Measurements from ENCODE around the gene GUF1.
A peak's percentile ranks its signal among the peaks of the same experiment; 100 is the strongest.

GUF1 gene, protein sequence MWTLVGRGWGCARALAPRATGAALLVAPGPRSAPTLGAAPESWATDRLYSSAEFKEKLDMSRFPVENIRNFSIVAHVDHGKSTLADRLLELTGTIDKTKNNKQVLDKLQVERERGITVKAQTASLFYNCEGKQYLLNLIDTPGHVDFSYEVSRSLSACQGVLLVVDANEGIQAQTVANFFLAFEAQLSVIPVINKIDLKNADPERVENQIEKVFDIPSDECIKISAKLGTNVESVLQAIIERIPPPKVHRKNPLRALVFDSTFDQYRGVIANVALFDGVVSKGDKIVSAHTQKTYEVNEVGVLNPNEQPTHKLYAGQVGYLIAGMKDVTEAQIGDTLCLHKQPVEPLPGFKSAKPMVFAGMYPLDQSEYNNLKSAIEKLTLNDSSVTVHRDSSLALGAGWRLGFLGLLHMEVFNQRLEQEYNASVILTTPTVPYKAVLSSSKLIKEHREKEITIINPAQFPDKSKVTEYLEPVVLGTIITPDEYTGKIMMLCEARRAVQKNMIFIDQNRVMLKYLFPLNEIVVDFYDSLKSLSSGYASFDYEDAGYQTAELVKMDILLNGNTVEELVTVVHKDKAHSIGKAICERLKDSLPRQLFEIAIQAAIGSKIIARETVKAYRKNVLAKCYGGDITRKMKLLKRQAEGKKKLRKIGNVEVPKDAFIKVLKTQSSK

DNA sequence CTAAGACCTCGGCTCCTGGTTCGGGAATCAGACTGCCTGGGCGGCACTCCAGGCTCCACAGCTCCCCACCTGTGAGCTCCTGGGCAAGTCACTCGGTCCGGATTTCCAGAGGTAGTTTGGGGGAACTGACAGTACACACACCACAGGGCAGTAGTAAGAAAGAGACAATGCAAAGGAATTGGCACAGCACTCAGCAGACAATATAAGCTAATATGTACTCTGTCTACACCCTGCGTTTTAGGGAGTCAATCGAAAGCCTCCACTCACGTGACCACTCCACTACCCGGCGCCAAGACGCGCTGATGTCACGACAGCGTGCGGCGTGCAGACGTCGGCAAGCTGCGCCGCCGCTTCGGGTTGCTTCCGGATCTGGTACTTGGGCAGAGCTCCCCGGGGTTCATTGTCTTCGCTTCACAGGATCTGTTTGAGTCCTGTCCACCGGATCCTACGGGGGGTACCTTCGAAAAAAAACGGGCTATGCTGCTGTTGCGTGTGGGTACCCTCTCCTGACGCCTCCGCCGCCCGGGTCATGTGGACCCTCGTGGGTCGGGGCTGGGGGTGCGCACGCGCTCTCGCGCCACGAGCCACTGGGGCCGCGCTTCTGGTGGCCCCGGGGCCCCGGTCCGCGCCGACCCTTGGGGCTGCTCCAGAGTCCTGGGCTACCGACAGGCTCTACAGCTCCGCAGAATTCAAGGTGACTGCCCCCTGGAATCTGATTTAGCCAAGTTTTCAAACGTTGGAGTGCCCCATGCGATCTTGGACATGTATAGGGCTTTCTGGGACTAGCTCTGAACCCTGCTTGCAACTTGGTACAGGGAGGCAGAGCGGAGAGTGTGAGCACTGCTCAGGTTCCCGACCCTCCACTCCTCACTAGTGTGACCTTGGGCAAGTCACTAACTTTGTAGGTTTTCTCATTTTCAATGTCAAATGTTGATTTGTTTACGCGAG, at the start of gene GUF1:
GUF1 (plus strand) TSS at position 327 of the 948 bp plus-strand sequence; CDS start at position 530, 203 bp downstream.
- DNase-seq (ENCODE audit: low spot score), result peak; percentile 96

DNA sequence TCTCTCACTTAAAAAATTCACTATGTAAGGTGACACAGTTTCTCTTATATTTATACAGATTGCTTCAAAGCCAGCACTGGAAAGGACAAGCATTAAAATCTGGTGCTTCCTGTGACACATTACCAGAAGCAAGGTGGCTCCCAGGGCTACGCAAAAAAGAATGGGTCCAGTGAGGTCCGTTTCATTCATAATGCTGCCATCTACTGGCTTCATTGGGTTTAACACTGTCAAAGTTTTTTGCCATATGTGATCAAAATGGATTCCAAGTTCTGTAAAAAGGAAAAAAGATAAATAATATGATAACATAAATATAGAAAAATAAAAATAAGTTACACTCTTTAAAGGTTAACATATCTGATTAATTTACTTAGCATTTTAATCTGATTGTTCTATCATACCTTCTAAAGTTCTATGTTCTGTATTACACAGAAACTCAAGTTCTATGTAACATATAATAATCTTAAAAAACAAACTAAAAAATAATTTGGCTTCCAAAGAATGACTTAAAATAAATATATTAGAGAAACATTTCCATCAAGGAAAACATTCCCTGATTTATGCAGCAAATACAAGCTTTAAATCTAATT, 48.8 kb upstream of the GUF1 start:
- peak; percentile 65 for DNase-seq (ENCODE audit: low spot score)

DNA sequence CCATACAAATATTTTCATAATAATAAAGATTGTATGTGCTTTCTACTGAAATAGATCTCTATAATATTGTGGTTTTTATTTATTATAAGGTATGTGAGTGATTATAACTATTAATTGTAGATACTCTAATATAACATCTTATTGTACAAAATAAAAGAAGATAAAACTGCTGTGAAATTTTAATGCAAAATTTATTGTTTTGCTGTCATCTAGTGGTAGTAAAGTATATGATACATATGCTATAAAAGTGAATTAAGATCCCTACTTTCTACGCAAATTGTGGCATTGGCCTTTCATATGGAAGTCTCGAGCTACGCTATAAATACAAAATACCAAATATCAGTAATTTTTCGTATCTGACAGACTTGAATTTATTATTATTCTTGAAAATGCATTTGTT, 46.1 kb upstream of the GUF1 start:
- no peak for DNase-seq (ENCODE audit: low spot score)

DNA sequence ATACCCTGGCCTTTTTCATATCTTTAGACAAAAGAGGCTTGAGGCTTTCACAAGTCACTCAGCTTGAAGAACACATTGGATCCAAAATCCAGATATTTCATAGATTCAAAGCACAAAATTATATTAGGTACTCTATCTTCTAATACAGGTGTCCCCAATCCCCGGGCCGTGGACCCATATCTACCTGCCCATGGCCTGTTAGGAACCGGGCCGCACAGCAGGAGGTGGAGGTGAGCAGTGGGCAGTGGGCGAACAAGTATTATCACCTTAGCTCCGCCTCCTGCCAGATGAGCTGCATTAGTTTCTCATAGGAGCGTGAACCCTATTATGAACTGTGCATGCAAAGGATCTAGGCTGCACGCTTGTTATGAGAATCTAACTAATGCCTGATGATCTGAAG, 45.5 kb upstream of the GUF1 start:
- DNase-seq (ENCODE audit: low spot score), result no peak

DNA sequence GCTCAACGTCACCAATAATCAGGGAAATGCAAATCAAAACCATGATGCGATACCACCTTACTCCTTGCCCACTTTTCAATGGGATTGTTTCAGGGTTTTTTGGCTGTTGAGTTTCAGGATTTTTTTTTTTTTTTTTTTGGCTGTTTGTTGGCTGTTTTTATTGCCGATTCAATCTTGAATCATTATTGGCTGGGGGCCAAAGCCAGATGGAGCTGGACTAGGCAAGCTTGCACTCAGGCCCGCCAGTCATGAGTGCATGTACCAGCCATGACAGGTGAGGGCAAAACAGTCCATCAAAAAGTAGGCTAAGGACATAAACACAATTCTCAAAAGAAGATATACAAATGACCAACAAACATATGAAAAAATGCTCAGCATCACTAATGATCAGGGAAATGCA, 40.1 kb upstream of the GUF1 start:
- no peak for DNase-seq (ENCODE audit: low spot score)

DNA sequence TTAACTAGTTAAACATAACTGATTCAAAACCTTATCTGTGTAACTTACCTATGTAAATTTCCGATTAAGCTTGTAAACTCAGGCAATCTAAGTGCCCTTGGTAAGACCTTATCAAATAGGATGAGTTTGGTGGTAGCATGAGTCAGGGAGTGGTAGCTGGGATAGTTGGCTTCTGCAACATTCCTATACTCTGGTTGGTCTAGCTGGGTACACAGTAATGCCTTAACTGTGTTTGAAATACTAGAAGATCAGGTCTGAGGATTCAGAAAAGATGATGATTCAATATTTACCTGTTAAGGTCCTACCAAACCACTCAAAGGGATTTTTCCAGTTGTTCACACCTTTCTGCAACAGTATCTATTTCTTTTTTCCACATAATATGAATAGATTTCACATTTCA, 32.1 kb upstream of the GUF1 start:
- no peak for DNase-seq (ENCODE audit: low spot score)

DNA sequence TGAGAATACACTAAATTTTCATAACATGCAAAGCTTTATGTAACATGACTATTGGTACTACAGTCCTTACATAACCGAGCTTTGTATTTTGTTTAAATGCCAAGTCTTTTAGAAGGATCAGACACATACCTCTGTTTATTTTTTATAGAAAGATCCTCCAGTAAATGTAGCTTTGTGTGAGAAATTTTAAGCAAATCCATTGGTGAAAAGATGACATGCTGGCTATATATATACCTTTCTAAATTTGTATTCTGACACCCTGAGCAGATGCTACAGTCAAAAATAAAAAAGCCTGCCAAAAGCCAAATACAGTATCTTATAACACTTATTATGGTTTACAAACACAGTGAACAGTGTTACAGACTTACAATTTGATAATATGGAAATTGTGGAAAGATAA, 26.8 kb upstream of the GUF1 start, which contains the start of gene YIPF7:
YIPF7 (minus strand) TSS at position 201 of the 400 bp plus-strand sequence. CDS start 1,525 bp downstream, outside the sequence.
- DNase-seq (ENCODE audit: low spot score), result no peak

DNA sequence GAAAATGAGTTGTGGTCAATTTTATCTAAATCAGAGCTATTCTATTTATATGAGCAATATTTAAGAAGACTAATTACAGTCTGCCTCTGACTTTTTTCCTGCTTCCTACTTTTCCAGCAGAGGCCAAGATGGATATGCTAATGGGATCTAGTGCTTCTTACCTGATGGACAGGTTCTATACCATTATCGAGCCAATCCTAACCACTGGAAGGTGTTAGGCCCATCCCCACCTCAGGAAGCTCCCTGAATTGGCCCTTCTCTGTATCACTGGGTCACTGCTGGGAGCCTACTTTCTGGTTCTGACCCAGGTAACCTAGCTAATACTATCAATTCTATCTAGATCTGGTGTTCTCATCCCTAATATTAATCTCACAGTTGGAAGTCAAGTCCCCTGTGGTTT, 26.2 kb upstream of the GUF1 start:
- no peak for DNase-seq (ENCODE audit: low spot score)

DNA sequence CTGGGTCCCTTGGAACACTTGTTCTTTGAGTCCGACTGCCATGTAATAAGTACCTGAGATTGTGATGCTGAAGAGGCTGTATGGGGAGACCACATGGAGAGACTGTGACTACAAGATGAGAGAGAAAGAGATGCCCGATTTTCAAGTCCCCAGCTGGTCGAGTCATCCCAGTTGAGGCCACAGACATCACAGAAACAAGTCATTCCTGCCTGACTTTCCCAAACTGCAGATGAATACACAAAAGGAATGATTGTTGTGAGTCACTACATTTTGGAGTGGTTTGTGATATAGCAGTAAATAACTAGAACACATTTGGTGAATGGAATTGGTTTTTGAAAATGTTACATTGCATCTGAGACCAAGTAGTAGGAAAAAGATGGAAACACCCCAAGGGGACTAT, 17.8 kb upstream of the GUF1 start:
- no peak for DNase-seq (ENCODE audit: low spot score)

DNA sequence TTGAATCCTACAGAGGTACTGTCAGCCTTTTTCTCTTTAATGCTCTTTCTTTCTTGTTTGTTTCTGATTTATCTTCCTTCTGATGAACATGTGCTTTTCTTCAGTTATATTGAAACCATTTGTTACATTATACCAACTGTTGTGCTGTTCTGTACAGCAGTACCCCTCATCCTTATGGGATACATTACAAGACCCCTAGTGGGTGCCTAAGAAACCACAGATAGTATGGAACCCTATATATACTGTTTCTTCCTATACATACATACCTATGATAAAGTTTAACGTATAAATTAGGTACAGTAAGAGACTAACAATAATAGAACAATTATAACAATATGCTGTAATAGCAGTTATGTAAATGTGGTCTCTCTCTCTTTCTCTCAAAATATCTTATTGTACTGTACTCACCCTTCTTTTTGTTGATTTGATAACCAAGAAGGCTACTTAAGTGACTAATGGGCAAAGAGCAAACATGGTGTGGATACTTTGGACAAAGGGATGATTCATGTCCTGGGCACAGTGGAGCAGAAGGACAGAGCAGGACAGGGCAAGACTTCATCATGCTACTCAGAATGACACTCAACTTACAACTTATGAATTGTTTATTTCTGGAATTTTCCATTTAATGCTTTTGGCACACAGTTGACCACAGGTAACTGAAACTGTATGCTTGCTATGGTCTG, 16.1 kb upstream of the GUF1 start:
- DNase-seq (ENCODE audit: low spot score), result no peak

DNA sequence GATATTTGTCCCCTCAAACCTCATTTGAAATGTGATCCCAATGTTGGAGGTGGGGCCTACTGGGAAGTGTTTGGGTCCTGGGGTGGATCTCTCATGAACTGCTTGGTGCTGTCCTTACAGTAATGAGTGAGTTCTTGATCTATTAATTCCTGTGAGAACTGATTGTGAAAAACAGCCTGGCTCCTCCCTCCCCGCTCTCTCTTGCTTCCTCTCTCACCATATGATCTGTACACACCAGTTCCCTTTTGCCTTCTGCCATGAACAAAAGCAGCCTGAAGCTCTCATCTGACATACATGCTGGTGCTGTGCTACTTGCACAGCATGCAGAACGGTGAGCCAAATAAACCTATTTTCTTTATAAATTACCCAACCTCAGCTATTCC, 15.6 kb upstream of the GUF1 start:
- DNase-seq (ENCODE audit: low spot score), result peak; percentile 45

DNA sequence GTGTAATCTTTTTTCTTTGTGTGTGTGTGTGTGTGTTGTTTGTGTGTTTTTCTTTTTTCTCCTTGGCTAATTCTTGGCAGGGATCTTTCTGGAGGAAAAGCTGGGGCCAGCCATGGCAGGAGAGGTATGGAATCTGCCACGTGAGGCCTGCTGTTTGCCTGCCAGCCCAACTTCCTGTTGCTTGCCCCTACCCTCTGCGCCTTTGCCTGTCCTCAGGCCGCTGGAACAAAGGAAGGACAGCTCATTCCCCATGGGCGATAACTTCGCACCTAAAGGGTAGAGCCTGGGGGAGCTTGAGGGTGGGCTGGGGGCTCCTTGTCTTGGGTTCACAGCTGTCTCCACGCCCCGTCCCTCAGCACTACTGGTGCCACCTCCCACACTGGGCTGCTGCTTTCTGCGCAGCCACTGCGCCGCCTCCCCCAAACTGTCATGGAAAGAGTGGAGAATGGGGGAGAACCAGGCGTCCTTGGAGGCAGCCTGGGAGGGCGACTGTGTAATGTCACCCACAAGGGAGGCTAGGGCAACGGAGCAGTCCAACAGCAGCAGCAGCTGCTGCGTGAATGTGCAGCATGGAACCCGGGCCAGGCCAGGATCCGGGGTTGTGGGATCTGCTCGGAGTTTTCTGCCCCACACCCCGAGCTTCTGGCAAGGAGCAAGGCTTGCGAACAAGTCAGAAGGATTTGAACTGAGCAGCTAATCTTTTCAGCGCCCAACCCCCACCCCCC, 14.5 kb upstream of the GUF1 start:
- DNase-seq (ENCODE audit: low spot score), result no peak

DNA sequence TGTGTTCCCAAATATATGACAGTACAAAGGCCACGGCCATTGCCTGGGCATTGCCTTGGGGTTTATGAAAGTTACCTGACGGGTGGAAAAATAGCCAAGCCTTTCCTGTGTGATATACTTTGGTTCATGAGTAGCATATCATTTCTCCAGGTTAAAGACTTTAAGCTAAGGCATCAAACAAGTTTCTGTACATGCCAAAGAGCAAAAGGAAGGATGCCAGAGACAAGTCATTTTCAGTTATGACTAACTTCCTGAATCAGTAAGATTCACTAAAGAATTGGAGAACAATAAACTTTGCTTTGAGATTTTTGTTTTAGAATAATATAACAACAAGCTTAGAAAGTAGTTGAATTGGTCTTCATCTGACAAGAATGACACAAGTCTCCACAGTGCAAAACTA, 9.7 kb upstream of the GUF1 start:
- DNase-seq (ENCODE audit: low spot score), result no peak

DNA sequence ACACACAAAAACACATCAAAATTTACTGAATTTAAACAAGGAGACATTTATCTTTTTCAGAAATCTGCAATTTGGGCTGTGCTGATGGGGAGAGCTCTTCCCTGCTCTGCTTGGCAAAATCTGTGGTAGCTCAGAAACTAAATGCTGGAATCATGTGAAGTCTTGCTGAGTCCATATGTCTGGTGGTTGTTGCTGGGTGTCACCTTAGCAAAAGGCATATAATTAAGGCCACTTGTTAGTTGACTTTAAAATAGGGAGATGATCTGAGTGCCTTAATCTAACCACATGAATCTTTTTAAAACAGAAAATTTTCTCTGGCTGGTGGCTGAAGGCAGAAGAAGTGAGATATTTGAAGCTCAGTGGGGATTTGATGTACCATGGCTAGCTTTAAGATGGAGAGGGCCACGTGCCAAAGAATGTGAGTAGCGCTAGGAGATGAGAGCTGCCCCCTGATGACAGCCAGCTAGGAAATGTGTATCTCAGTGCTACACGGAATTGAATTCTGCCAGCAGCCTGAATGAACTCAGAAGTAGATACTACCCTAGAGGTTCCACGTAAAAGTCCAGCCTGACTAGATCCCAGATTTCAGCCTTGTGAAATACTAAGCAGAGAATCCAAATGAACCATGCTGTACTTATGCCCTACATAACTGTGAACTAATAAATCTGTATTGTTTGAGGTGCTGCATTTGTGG, 7.6 kb upstream of the GUF1 start:
- no peak for DNase-seq (ENCODE audit: low spot score)

DNA sequence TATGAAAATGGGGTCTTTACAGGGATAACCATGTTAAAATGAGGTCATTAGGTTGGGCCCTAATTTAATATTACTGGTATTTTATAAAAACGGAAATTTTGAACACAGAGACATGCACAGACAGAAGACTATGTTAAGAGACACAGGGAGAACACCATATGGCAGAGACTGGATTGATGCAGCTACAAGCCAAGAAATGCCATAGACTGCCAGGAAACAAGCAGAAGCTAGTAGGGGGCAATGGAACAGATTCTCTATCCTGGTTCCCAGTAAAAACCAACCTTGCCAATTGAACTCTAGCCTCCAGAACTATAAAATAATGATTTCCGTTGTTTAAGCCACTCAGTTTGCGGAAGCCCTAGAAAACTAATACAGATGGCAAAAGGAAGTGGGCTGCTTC, 6.6 kb upstream of the GUF1 start:
- DNase-seq (ENCODE audit: low spot score), result no peak

DNA sequence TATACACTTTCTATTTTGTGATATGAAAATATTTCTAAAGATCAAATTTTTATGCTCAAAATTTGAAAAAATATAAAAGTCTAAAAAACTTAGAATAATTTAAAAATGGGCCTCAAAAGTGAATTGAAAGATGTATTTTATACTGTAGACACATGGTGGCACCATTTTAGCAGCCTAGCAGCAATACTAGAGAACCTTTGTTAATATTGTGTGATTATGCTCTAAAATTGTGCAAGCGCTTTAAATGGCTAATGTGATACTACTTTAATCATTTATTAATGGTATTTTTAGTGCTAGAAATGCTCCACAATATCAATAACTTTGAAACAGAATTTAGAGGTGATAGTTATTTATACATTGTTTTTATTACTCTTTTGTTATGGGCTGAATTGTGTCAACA, 3.7 kb upstream of the GUF1 start:
- no peak for DNase-seq (ENCODE audit: low spot score)

DNA sequence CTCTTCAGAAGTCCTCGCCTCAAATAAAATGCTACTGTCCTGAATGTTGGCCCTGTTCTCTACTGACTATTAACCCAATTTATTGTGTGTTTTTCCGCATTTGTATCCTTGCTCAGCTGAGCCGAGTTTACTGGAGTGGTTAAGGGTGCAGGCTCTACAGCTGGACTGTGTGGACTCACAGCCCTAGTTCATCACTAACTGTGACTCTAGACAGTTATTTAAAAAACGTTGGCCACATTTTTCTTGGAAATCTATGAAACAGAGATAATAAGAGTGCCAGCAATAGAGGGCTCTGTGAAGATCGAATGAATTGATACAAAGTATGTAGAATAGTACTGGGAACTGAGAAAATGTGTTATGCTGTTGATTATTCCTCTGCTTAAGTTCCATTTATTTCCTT, 2.9 kb upstream of the GUF1 start:
- DNase-seq (ENCODE audit: low spot score), result no peak

DNA sequence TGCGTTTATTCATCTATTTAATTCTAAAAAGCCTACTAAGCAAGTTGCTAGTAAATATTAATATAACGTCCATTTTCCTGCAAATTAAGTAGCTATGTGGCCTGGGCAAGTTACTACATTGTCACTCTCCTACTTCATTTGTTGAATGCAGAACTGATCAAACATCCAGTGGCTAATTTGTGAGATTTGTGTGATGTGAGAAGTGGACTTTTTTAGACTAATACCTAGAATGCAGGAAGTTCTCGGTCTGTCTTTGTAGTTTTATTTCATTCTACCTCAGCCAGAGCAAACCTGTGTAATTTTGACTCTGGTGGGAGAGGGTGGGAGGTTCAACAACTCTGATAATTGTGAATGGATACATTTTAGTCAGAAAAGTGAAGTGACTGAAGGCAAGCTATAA, 840 bp downstream of the GUF1 start:
- no peak for DNase-seq (ENCODE audit: low spot score)

DNA sequence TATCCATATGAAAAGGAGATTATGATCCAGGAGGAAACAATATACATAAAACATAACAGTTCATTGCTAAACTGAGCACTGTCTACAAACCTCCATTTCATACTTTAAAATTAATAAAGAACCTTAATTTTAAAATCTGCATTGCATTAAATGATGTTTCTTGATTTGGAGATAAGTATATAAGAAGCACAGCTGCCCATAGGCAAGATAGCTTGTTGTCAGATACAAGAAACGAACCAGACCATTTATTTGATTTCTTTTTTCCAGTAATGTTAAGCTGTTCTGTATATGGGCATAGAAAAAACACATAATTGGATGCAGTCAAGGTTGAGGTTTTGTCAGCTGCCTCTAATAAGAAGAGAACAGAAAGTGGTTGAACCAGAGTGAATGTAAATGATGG, 6.4 kb downstream of the GUF1 start:
- no peak for DNase-seq (ENCODE audit: low spot score)

DNA sequence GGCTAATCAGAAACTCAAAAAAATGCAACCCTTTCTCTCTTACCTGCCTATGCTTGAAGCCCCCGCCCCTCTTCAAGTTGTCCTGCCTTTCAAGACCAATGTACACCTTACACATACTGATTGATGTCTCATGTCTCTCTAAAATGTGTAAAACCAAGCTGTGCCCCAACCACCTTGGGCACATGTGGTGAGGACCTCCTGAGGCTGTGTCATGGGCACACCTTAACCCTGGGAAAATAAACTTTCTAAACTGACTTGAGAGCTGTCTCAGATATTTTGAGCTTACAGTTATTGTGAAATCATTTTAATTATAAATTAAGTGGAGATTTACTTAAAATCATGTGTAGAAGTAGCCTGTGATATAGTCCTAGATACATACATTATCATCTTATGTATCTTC, 22.2 kb downstream of the GUF1 start:
- no peak for DNase-seq (ENCODE audit: low spot score)
